ENCODE measurements around the gene RFK. TPM values are rescaled to one million over a fixed set of nuclear protein-coding genes. Genes with fewer than 3 reads are reported as not detected.

The RFK gene
- total and polyA plus RNA-seq, 4 donors = 13.2 to 23.0 (median 16.9) TPM

DNA sequence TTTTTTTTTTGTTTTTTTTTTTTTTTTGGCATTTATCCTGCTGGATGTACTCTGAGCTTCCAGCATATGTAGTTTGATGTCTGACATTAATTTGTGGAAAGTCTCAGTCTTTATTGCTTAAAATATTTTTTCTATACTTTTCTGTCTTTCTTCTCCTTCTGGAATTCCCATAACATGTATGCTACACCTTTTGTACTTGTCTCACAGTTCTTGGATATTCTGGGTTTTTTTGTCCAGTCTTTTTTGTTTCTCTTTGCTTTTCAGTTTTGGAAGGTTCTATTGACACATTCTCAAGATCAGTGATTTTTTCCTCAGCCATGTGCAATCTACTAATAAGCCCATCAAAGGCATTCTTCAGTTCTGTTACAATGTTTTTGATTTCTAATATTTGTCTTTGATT, 19.4 kb upstream of the RFK start:
- peaks cover 0 to 2% (median 0%) of the 10 kb centered on the region in 4 donors for H3K9me3 ChIP-seq (ENCODE audit: control insufficient read depth in 4 of 4, low read length in 3 of 4)
- H3K36me3 ChIP-seq (ENCODE audit: control insufficient read depth in 4 of 4, insufficient read depth in 3 of 4, low read depth in 1 of 4, low read length in 3 of 4) = no peaks in the 10 kb centered on the region
- no peak for DNase-seq (ENCODE audit: low spot score)
- H3K27ac ChIP-seq (ENCODE audit: low read depth in 1 of 2, low read length in 2 of 2) = no peak overlapping the region
- H3K9ac ChIP-seq (ENCODE audit: low read depth in 1 of 2, low read length in 2 of 2) = no peak overlapping the region
- TF ChIP-seq MAX (IDR thresholded peaks at IDR 0.05) (no peak), RAD21 (IDR thresholded peaks at IDR 0.05) (no peak), NR2F2 (IDR thresholded peaks at IDR 0.05) (no peak), SP1 (IDR thresholded peaks at IDR 0.05) (no peak), TAF1 (conservative IDR thresholded peaks at IDR 0.05) (no peak), HNF4A (conservative IDR thresholded peaks at IDR 0.05) (no peak), REST (IDR thresholded peaks at IDR 0.05) (no peak)
- TF ChIP-seq, protein P1, sequence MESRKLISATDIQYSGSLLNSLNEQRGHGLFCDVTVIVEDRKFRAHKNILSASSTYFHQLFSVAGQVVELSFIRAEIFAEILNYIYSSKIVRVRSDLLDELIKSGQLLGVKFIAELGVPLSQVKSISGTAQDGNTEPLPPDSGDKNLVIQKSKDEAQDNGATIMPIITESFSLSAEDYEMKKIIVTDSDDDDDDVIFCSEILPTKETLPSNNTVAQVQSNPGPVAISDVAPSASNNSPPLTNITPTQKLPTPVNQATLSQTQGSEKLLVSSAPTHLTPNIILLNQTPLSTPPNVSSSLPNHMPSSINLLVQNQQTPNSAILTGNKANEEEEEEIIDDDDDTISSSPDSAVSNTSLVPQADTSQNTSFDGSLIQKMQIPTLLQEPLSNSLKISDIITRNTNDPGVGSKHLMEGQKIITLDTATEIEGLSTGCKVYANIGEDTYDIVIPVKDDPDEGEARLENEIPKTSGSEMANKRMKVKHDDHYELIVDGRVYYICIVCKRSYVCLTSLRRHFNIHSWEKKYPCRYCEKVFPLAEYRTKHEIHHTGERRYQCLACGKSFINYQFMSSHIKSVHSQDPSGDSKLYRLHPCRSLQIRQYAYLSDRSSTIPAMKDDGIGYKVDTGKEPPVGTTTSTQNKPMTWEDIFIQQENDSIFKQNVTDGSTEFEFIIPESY (IDR thresholded peaks at IDR 0.05) = no peak
- peaks cover 0 to 1% (median 0%) of the 10 kb centered on the region in 4 donors for H3K4me1 ChIP-seq (ENCODE audit: control insufficient read depth in 4 of 4, insufficient read depth in 4 of 4, low read length in 3 of 4)
- H3K27me3 ChIP-seq (ENCODE audit: control insufficient read depth in 4 of 4, insufficient read depth in 4 of 4, low read length in 3 of 4) = no peaks in the 10 kb centered on the region
- H3K4me3 ChIP-seq (ENCODE audit: low read depth in 1 of 3, low read length in 3 of 3) = no peak overlapping the region

DNA sequence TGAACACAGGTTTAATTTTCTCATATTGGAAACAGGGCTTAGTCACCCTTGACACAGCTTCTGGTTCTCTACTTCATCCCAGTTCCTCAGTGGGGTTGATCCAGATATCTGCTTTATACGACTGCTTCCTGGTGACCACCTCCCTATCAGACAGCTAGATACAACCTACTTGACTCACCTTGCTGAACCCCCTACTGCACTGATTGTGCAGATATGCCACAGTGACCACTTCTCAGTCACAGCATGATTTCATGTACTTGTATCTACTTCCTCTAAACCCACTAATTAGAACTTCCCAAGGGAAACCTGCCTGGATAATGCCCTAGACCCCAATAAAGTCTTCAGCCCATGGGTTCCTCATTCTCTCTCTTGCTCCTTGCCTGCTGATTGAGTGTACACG, 18.4 kb upstream of the RFK start:
- Histone ChIP-seq H3K4me1 (ENCODE audit: control insufficient read depth in 4 of 4, insufficient read depth in 4 of 4, low read length in 3 of 4) (peaks cover 0 to 1% (median 0%) of the 10 kb centered on the region in 4 donors), H3K9ac (ENCODE audit: low read depth in 1 of 2, low read length in 2 of 2) (no peak overlapping the region), H3K36me3 (ENCODE audit: control insufficient read depth in 4 of 4, insufficient read depth in 3 of 4, low read depth in 1 of 4, low read length in 3 of 4) (no peaks in the 10 kb centered on the region), H3K4me3 (ENCODE audit: low read depth in 1 of 3, low read length in 3 of 3) (no peak overlapping the region), H3K9me3 (ENCODE audit: control insufficient read depth in 4 of 4, low read length in 3 of 4) (peaks cover 0 to 2% (median 0%) of the 10 kb centered on the region in 4 donors), H3K27me3 (ENCODE audit: control insufficient read depth in 4 of 4, insufficient read depth in 4 of 4, low read length in 3 of 4) (no peaks in the 10 kb centered on the region), H3K27ac (ENCODE audit: low read depth in 1 of 2, low read length in 2 of 2) (no peak overlapping the region)
- no peak for TF ChIP-seq EGR1 (IDR thresholded peaks at IDR 0.05; ENCODE audit: low read depth in 2 of 2)
- no peak for TF ChIP-seq MAX (IDR thresholded peaks at IDR 0.05)
- DNase-seq (ENCODE audit: low spot score) = no peak
- 72% methylated on average over 2 of the region's 2 CpGs for WGBS

DNA sequence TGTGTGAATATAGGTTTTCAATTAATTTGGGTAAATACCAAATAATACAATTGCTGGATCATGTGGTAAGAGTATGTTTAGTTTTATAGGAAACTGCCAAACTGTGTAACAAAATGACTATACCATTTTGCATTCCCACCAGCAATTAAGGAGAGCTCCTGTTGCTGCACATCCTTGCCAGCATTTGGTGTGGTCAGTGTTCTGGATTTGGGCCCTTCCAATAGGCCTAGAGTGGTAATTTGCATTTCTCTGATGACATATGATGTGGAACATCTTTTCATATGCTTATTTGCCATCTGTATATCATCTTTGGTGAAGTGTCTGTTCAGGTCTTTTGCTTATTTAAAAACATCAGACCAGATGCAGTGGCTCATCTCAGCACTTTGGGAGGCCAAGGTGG, 11.6 kb upstream of the RFK start:
- Histone ChIP-seq H3K36me3 (ENCODE audit: control insufficient read depth in 4 of 4, insufficient read depth in 3 of 4, low read depth in 1 of 4, low read length in 3 of 4) (no peaks in the 10 kb centered on the region), H3K27ac (ENCODE audit: low read depth in 1 of 2, low read length in 2 of 2) (no peak overlapping the region), H3K4me3 (ENCODE audit: low read depth in 1 of 3, low read length in 3 of 3) (no peak overlapping the region), H3K9ac (ENCODE audit: low read depth in 1 of 2, low read length in 2 of 2) (no peak overlapping the region), H3K9me3 (ENCODE audit: control insufficient read depth in 4 of 4, low read length in 3 of 4) (no peaks in the 10 kb centered on the region), H3K27me3 (ENCODE audit: control insufficient read depth in 4 of 4, insufficient read depth in 4 of 4, low read length in 3 of 4) (no peaks in the 10 kb centered on the region), H3K4me1 (ENCODE audit: control insufficient read depth in 4 of 4, insufficient read depth in 4 of 4, low read length in 3 of 4) (peaks cover 4 to 27% (median 14%) of the 10 kb centered on the region in 4 donors)
- DNase-seq (ENCODE audit: low spot score) = no peak
- TF ChIP-seq FOXA1 (IDR thresholded peaks at IDR 0.05) = no peak
- TF ChIP-seq SP1 (IDR thresholded peaks at IDR 0.05) = no peak
- TF ChIP-seq, protein P2, sequence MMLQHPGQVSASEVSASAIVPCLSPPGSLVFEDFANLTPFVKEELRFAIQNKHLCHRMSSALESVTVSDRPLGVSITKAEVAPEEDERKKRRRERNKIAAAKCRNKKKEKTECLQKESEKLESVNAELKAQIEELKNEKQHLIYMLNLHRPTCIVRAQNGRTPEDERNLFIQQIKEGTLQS (IDR thresholded peaks at IDR 0.05) = no peak
- TF ChIP-seq RAD21 (IDR thresholded peaks at IDR 0.05) = no peak
- TF ChIP-seq MAX (IDR thresholded peaks at IDR 0.05) = no peak
- TF ChIP-seq EGR1 (IDR thresholded peaks at IDR 0.05; ENCODE audit: low read depth in 2 of 2) = no peak
- TF ChIP-seq HNF4A (conservative IDR thresholded peaks at IDR 0.05) = no peak
- no peak for TF ChIP-seq HNF4G (IDR thresholded peaks at IDR 0.05)
